CD4-positive, alpha-beta T cell treated with Interleukin-4 for 1 hour (primary cell): ENCODE results near the gene UBA6.

ENCODE experiments used
- DNase-seq, 2 donors: peaks; one replicate each; pipeline ENCODE4 v3.0.0-alpha.2; 2020 to 2022

UBA6 gene

DNA sequence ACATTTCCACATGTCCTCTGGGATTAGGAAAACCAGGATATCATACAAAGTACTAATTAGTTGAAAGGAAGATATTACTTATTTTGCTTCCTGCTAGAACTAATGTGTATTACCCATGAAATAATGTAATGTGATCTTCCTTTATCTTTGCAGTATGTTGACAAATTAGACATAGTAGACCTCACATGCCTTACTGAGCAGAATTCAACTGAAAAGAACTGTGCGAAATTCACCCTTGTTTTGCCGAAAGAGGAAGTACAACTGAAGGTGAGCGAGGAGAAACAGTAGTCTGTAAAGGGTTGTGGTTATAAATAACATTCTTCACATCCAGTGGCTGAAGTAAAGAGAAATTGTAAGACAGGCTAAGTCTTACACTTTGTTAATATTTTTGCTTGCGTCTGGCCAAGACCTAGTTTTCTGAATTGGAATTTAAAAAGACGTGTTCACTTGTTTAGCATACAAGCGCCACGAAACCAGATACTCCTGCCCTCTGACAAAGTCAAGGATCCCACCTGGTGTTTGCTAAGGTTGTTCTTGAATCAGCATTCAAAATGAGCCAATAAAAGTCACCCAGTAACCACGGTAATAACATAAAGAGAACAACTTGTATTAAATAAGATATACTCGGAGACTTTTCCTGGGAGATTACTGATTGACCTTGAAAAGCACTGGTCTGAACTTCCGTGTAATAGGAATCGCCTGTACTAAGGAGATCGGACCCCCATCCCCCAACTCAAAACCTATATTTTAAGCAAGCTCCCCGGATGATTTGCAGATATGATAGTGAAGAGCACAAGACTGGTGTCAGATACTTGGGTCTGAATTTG is 125.5 kb downstream of the UBA6 start:
- peak; percentile 31 to 37 for DNase-seq

DNA sequence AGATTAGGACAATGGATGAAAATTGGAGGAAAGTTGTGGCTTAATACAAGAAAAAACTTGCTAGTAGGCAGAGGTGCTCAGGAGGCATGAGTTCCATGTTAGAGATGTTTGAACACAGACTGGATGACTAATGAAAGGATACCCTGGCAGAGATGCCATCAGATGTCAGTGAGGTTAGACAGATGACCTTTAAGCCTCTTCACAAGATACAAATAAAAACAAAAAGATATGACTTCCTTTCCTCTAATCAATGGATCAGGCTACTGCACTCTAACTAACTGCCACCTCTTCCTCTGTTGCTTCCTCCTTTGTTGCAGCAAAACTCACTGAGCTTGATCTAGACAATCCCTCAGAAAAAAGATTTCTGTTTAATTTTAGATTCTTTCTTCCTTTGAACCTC is 127.8 kb downstream of the UBA6 start:
- DNase-seq = no peak

DNA sequence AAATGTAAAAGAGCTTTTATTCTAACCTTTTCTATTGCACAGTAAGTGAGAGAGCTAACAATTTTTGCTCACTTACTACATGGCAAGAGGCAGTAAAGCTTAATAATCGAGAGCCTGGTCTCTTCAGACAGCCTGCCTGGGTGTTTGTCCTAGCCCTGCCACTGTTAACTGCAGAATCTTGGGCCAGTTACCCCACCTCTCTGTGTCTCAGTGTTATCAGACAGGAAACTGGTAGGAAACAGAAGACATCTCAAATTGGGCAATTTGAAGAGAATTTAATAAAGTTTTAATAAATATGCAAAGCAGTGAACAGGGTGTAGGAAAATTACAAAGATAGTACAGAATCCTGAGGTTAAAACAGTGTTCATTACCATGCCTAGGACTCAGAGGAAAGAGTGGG is 129.0 kb downstream of the UBA6 start:
- no peak for DNase-seq

DNA sequence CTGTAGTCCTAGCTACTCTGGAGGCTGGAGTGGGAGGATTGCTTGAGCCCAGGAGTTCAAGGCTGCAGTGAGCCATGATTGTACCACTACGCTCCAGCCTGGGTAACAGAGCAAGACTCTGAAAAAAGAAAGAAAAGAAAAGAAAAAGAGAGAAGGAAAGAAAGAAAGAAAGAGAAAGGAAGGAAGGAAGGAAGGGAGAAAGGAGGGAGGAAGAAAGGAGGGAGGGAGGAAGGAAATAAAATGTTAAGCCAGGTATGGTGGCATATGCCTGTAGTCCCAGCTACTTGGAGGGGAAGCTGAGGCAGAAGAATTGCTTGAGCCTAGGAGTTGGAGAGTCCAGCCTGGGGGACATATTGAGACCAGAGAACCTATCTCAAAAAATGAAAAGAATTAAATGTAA is 130.4 kb downstream of the UBA6 start:
- no peak for DNase-seq

DNA sequence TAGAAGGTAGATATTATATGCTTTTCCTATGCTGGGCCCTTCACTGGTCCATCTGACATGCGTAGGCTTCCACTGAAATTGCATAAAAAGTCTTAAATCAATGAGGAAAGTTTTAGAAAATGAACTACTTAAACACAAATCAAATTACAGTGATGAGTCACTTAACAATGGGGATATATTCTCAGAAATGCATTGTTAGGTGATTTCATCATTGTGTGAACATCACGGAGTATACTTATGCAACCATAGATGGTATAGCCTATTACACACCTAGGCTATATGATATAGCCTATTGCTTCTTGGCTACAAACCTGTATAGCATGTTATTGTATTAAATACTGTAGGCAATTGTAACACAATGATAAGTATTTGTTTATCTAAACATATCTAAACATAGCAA is 132.1 kb downstream of the UBA6 start:
- no peak for DNase-seq

DNA sequence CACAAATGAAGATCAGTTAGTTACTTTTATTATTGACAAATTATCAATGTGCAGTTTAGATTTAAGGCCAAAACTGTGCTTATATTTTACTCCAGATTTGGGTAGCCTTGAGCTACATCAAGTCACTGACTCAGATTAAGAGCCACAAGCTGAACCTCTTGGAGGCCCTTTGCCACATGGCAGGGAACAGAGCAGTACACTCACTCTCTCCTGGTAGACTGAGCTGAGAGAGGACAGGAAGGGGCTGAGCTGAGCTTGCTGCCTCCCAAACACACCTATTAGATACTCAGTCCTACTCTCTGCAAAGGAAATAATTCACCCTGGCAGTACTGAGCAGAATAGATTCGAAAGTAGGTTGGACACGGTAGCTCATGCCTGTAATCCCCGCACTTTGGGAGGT is 134.6 kb downstream of the UBA6 start:
- DNase-seq = no peak

DNA sequence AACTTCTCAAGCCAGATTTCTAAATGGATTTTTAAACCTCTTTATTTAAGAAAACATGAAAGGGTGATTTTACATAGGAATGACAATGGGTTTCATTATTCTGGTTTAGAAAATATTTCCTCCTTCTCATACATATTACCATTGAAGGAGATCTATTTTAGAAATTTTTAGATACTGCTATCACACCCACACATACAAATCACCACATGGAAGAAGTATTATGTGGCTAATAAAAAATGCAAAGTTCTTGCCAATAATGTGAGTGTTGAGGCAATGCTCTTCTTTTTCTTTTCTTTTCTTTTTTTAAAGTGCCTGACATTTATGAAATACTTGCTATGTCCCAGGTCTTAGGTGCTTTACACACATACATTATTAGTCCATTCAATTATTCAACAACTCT is 135.7 kb downstream of the UBA6 start:
- DNase-seq = no peak
